ENCODE results near the gene GALNT9. TPM values are rescaled to one million over a fixed set of nuclear protein-coding genes. Genes with fewer than 3 reads are reported as not detected.

The GALNT9 gene
- total and polyA plus RNA-seq, 2 donors (not counting 1 experiment from before 2014, with no cell fraction given) = 0.71 to 2.4 TPM

- Mint-ChIP-seq H3K4me1 (peaks cover 5% of the 10 kb centered on the region), H3K27me3 (no peaks in the 10 kb centered on the region), H3K4me3 (no peak overlapping the region), H3K27ac (no peak overlapping the region), H3K9me3 (ENCODE audit: insufficient read depth) (peaks cover 6% of the 10 kb centered on the region)
- H3K9me3 ChIP-seq (ENCODE audit: control extremely low read depth in 1 of 3, control insufficient read depth in 2 of 3, insufficient read depth in 1 of 3, low read length in 2 of 3) = peaks cover 0 to 24% (median 11%) of the 10 kb centered on the region in 3 donors
- intact Hi-C loops (cut with micrococcal nuclease) = no loop called here
- H3K36me3 ChIP-seq (replicated peaks in 1 of 2; ENCODE audit: control extremely low read depth in 1 of 2, control insufficient read depth in 1 of 2, extremely low read depth in 1 of 2, insufficient read depth in 2 of 2, low read length in 1 of 2) = no peaks in the 10 kb centered on the region
- no peak for DNase-seq
- TF ChIP-seq CTCF (IDR thresholded peaks at IDR 0.05) (no peak), EZH2 (IDR thresholded peaks at IDR 0.05; ENCODE audit: borderline replicate concordance, insufficient read depth, low read depth, low read length, poor library complexity, severe bottlenecking) (no peak)
- H3K4me3 ChIP-seq (ENCODE audit: control extremely low read depth in 1 of 5, extremely low read depth in 1 of 5, insufficient read depth in 1 of 5, low read depth in 2 of 5, low read length in 4 of 5) = no peak overlapping the region
- 64% methylated on average over 7 of the region's 8 CpGs for WGBS (ENCODE audit: insufficient coverage)
- POLR2A ChIA-PET = no interaction called here
- no peak overlapping the region for H2AFZ ChIP-seq (ENCODE audit: insufficient read depth, low read depth, low read length, poor library complexity, severe bottlenecking)
- no peaks in the 10 kb centered on the region for H3K79me2 ChIP-seq (ENCODE audit: control insufficient read depth, insufficient read depth, low read length)
- H4K20me1 ChIP-seq (ENCODE audit: control insufficient read depth, insufficient read depth, low read length, poor library complexity, severe bottlenecking) = no peaks in the 10 kb centered on the region
- no peak overlapping the region for H3K27ac ChIP-seq (ENCODE audit: low read length in 2 of 2)
- peaks cover 0 to 4% (median 1%) of the 10 kb centered on the region in 4 experiments for H3K27me3 ChIP-seq (replicated peaks in 1 of 4; ENCODE audit: control extremely low read depth in 1 of 4, control insufficient read depth in 3 of 4, insufficient read depth in 4 of 4, low read length in 3 of 4)
- no peak overlapping the region for H3K9ac ChIP-seq (ENCODE audit: low read length)
- no peak for ATAC-seq (ENCODE audit: low read depth)
- peaks cover 10 to 11% of the 10 kb centered on the region in 2 donors for H3K4me1 ChIP-seq (ENCODE audit: control insufficient read depth in 2 of 2, insufficient read depth in 2 of 2, low read length in 2 of 2)
- CTCF ChIA-PET = no interaction called here
- no peak overlapping the region for H3K4me2 ChIP-seq (replicated peaks; ENCODE audit: low read depth, low read length, poor library complexity, severe bottlenecking)
Measured at GRCh38 chr12:132194556-132194955, 134.8 kb downstream of the GALNT9 start.

GRCh38 chr12:132194056-132194455, 135.3 kb downstream of the GALNT9 start:
- Mint-ChIP-seq H3K4me3 (no peak overlapping the region), H3K9me3 (ENCODE audit: insufficient read depth) (peaks cover 8% of the 10 kb centered on the region), H3K4me1 (peaks cover 10% of the 10 kb centered on the region), H3K27ac (no peak overlapping the region), H3K27me3 (no peaks in the 10 kb centered on the region)
- no peak overlapping the region for H3K4me2 ChIP-seq (replicated peaks; ENCODE audit: low read depth, low read length, poor library complexity, severe bottlenecking)
- POLR2A ChIA-PET = no interaction called here
- no peak overlapping the region for H3K4me3 ChIP-seq (ENCODE audit: control extremely low read depth in 1 of 5, extremely low read depth in 1 of 5, insufficient read depth in 1 of 5, low read depth in 2 of 5, low read length in 4 of 5)
- WGBS (ENCODE audit: insufficient coverage) = 58% methylated on average over 10 of the region's 10 CpGs
- CTCF ChIA-PET = no interaction called here
- no peak overlapping the region for H2AFZ ChIP-seq (ENCODE audit: insufficient read depth, low read depth, low read length, poor library complexity, severe bottlenecking)
- H3K79me2 ChIP-seq (ENCODE audit: control insufficient read depth, insufficient read depth, low read length) = no peaks in the 10 kb centered on the region
- intact Hi-C loops (cut with micrococcal nuclease) = no loop called here
- TF ChIP-seq CTCF (IDR thresholded peaks at IDR 0.05) = no peak
- TF ChIP-seq EZH2 (IDR thresholded peaks at IDR 0.05; ENCODE audit: borderline replicate concordance, insufficient read depth, low read depth, low read length, poor library complexity, severe bottlenecking) = no peak
- H3K4me1 ChIP-seq (ENCODE audit: control insufficient read depth in 2 of 2, insufficient read depth in 2 of 2, low read length in 2 of 2) = peaks cover 12 to 15% of the 10 kb centered on the region in 2 donors
- no peaks in the 10 kb centered on the region for H3K36me3 ChIP-seq (replicated peaks in 1 of 2; ENCODE audit: control extremely low read depth in 1 of 2, control insufficient read depth in 1 of 2, extremely low read depth in 1 of 2, insufficient read depth in 2 of 2, low read length in 1 of 2)
- no peaks in the 10 kb centered on the region for H4K20me1 ChIP-seq (ENCODE audit: control insufficient read depth, insufficient read depth, low read length, poor library complexity, severe bottlenecking)
- H3K27me3 ChIP-seq (replicated peaks in 1 of 4; ENCODE audit: control extremely low read depth in 1 of 4, control insufficient read depth in 3 of 4, insufficient read depth in 4 of 4, low read length in 3 of 4) = peaks cover 0 to 4% (median 1%) of the 10 kb centered on the region in 4 experiments
- DNase-seq (no peak), ATAC-seq (ENCODE audit: low read depth) (no peak)
- H3K9me3 ChIP-seq (ENCODE audit: control extremely low read depth in 1 of 3, control insufficient read depth in 2 of 3, insufficient read depth in 1 of 3, low read length in 2 of 3) = peaks cover 0 to 27% (median 11%) of the 10 kb centered on the region in 3 donors
- H3K9ac ChIP-seq (ENCODE audit: low read length) = no peak overlapping the region
- H3K27ac ChIP-seq (ENCODE audit: low read length in 2 of 2) = no peak overlapping the region

All from B cell (primary cell).